Mesodermal cell (in vitro differentiated cells): ENCODE data around the gene ITGB6.

Experiments
- H3K27ac ChIP-seq: 2 replicates; pipeline ENCODE4 v1.7.0; 2013; ENCODE audit warnings: mild to moderate bottlenecking, low read depth, low read length, moderate library complexity; ENCODE audit not compliant: severe bottlenecking
- H3K36me3 ChIP-seq: 2 replicates; pipeline ENCODE4 v1.7.1; 2013; ENCODE audit warnings: mild to moderate bottlenecking, low read length, moderate library complexity; ENCODE audit not compliant: control insufficient read depth, insufficient read depth
- H3K4me1 ChIP-seq: one replicate; pipeline ENCODE4 v1.7.1; 2013; ENCODE audit warnings: mild to moderate bottlenecking, low read length; ENCODE audit not compliant: insufficient read depth, control insufficient read depth, poor library complexity, severe bottlenecking
- H3K4me3 ChIP-seq: 2 replicates; pipeline ENCODE4 v1.7.0; 2013; ENCODE audit warnings: low read length, control low read depth, mild to moderate bottlenecking; ENCODE audit not compliant: insufficient read depth, poor library complexity, severe bottlenecking; ENCODE audit errors: extremely low read depth
- H3K9me3 ChIP-seq: 2 replicates; pipeline ENCODE4 v1.7.1; 2013; ENCODE audit warnings: mild to moderate bottlenecking, low read length, moderate library complexity; ENCODE audit not compliant: control insufficient read depth
- WGBS, 2 experiments: methylation state at CpG; one replicate each; pipeline ENCODE4 v1.1.5; 2013; ENCODE audit warnings: missing lambda C conversion rate in 2 of 2; ENCODE audit not compliant: insufficient coverage in 2 of 2; 5-methylcytosine and 5-hydroxymethylcytosine counted together

The ITGB6 gene

GRCh38 chr2:160050147-160050546, 149.9 kb downstream of the ITGB6 start:
- Histone ChIP-seq H3K36me3 (no peaks in the 10 kb centered on the region), H3K4me1 (no peaks in the 10 kb centered on the region), H3K27ac (no peak overlapping the region), H3K9me3 (no peaks in the 10 kb centered on the region), H3K4me3 (no peak overlapping the region)
- WGBS, 2 experiments, result 94% methylated on average over 3 of the region's 3 CpGs; no CpG with 5 or more reads in 1 of the 2 experiments
